IMR-90 (cell line): ENCODE measurements around the gene NACC2. TPM values are rescaled to one million over a fixed set of nuclear protein-coding genes. Genes with fewer than 3 reads are reported as not detected.

Experiments used
- ATAC-seq: fragments of 200-7000 bp; cut with Tn5 transposase; 2 replicates; pipeline ENCODE4 v1.9.1; 2020; ENCODE audit warnings: low read depth, mild to moderate bottlenecking, moderate library complexity
- BruUV-seq: library from RNA; stranded (reverse); fragments of 400-500 nt; replicated peaks from 2 replicates; lab custom pipeline; 2021; lab: Mats Ljungman, UMichigan
- CTCF ChIA-PET: fragments of 300-600 bp; formaldehyde crosslinking; extraction: SDS; loops from one replicate; lab custom pipeline; 2021; ENCODE audit warnings: antibody characterized with exemption; lab: Yijun Ruan, JAX
- POLR2A ChIA-PET: fragments of 300-600 bp; sonication (Branson Sonifier 250); formaldehyde crosslinking; loops from one replicate; lab custom pipeline; 2022; ENCODE audit warnings: antibody characterized with exemption; ENCODE audit not compliant: unreplicated experiment; lab: Charles Lee
- DNase-seq: peaks from one replicate; pipeline ENCODE4 v3.0.0; 2013
- H2AFZ ChIP-seq: replicated peaks from 2 replicates; pipeline ENCODE3; 2013; ENCODE audit warnings: low read length, mild to moderate bottlenecking; ENCODE audit not compliant: poor library complexity
- H2AK5ac ChIP-seq: 2 replicates; pipeline ENCODE4 v1.6.1; 2013; ENCODE audit warnings: low read depth, low read length, inconsistent platforms
- H2AK9ac ChIP-seq: replicated peaks from 2 replicates; pipeline ENCODE3; 2013; ENCODE audit warnings: mild to moderate bottlenecking, low read depth, low read length, moderate library complexity; ENCODE audit not compliant: poor library complexity
- H2BK120ac ChIP-seq: 2 replicates; pipeline ENCODE4 v1.6.1; 2013; ENCODE audit warnings: low read depth, low read length, inconsistent platforms
- H2BK15ac ChIP-seq: 3 replicates; pipeline ENCODE4 v1.6.1; 2013; ENCODE audit warnings: low read depth, low read length, inconsistent platforms
- H2BK20ac ChIP-seq: 2 replicates; pipeline ENCODE4 v1.6.1; 2013; ENCODE audit warnings: low read depth, mild to moderate bottlenecking, inconsistent platforms, low read length, moderate library complexity
- H2BK5ac ChIP-seq: 2 replicates; pipeline ENCODE4 v1.6.1; 2013; ENCODE audit warnings: mild to moderate bottlenecking, low read depth, low read length, inconsistent platforms; ENCODE audit not compliant: poor library complexity, severe bottlenecking
- H3K14ac ChIP-seq: replicated peaks from 2 replicates; pipeline ENCODE4 v1.6.1; 2013; ENCODE audit warnings: low read depth, low read length, inconsistent platforms
- H3K18ac ChIP-seq: 2 replicates; pipeline ENCODE4 v1.6.1; 2013; ENCODE audit warnings: low read depth, low read length, control low read depth
- H3K23ac ChIP-seq: 2 replicates; pipeline ENCODE4 v1.6.1; 2013; ENCODE audit warnings: low read depth, low read length, inconsistent platforms
- H3K27ac ChIP-seq: 2 replicates; pipeline ENCODE4 v1.5.1; 2013; ENCODE audit warnings: mild to moderate bottlenecking, control low read depth, low read length; ENCODE audit not compliant: insufficient read depth
- H3K27me3 ChIP-seq: 2 replicates; pipeline ENCODE4 v1.6.1; 2013; ENCODE audit warnings: low read length; ENCODE audit not compliant: control insufficient read depth, insufficient read depth
- H3K36me3 ChIP-seq: 2 replicates; pipeline ENCODE4 v1.6.1; 2013; ENCODE audit warnings: low read length, mixed read lengths; ENCODE audit not compliant: control insufficient read depth, insufficient read depth
- H3K4ac ChIP-seq: 2 replicates; pipeline ENCODE4 v1.6.1; 2013; ENCODE audit warnings: low read depth, low read length, inconsistent platforms
- H3K4me1 ChIP-seq: 2 replicates; pipeline ENCODE4 v1.6.1; 2013; ENCODE audit warnings: low read length, mixed read lengths; ENCODE audit not compliant: control insufficient read depth, insufficient read depth
- H3K4me2 ChIP-seq: 2 replicates; pipeline ENCODE4 v1.6.1; 2013; ENCODE audit warnings: low read depth, mild to moderate bottlenecking, control low read depth, low read length, moderate library complexity
- H3K4me3 ChIP-seq: 2 replicates; pipeline ENCODE4 v1.5.1; 2013; ENCODE audit warnings: low read depth, mild to moderate bottlenecking, control low read depth, low read length, moderate library complexity; ENCODE audit not compliant: insufficient read depth
- H3K56ac ChIP-seq: 2 replicates; pipeline ENCODE4 v1.6.1; 2013; ENCODE audit warnings: low read length, inconsistent platforms; ENCODE audit not compliant: insufficient read depth; ENCODE audit errors: extremely low read depth
- H3K79me1 ChIP-seq, 2 experiments: 2 replicates each; pipeline ENCODE4 v1.6.1; 2013; ENCODE audit warnings: low read length in 2 of 2, inconsistent platforms in 1 of 2, low read depth in 1 of 2
- H3K9ac ChIP-seq: 2 replicates; pipeline ENCODE4 v1.6.1; 2013; ENCODE audit warnings: low read depth, low read length, control low read depth
- H3K9me1 ChIP-seq: 2 replicates; pipeline ENCODE4 v1.6.1; 2013; ENCODE audit warnings: low read length, inconsistent platforms; ENCODE audit not compliant: insufficient read depth
- H3K9me3 ChIP-seq: 2 replicates; pipeline ENCODE4 v1.6.1; 2013; ENCODE audit warnings: low read length; ENCODE audit not compliant: control insufficient read depth, insufficient read depth
- H4K20me1 ChIP-seq: 2 replicates; pipeline ENCODE4 v1.6.1; 2013; ENCODE audit warnings: low read length, inconsistent platforms; ENCODE audit not compliant: insufficient read depth
- H4K5ac ChIP-seq: 2 replicates; pipeline ENCODE4 v1.6.1; 2013; ENCODE audit warnings: mild to moderate bottlenecking, low read depth, low read length, control low read depth
- H4K8ac ChIP-seq, 2 experiments: 2 replicates each; pipeline ENCODE4 v1.6.1; 2013; ENCODE audit warnings: low read depth in 2 of 2, low read length in 2 of 2, control low read depth in 1 of 2, inconsistent platforms in 1 of 2
- H4K91ac ChIP-seq: 2 replicates; pipeline ENCODE4 v1.6.1; 2013; ENCODE audit warnings: low read depth, low read length, inconsistent platforms; ENCODE audit not compliant: insufficient read depth
- CEBPB ChIP-seq: IDR thresholded peaks from 2 replicates; pipeline ENCODE4 v1.6.1; 2012; ENCODE audit warnings: low read depth, low read length, improper control_type of control experiment
- POLR2A ChIP-seq: IDR thresholded peaks from 2 replicates; pipeline ENCODE4 v1.6.1; 2012; ENCODE audit warnings: mild to moderate bottlenecking, low read depth, low read length
- RCOR1 ChIP-seq: IDR thresholded peaks from 2 replicates; pipeline ENCODE4 v1.6.1; 2012; ENCODE audit warnings: mild to moderate bottlenecking, low read length, improper control_type of control experiment; ENCODE audit not compliant: insufficient replicate concordance
- WGBS, 2 experiments: methylation state at CpG; one replicate each; pipeline versions ENCODE4 v1.1.5 to v1.1.7; 2013; ENCODE audit warnings: missing lambda C conversion rate in 2 of 2; ENCODE audit not compliant: insufficient read length in 1 of 2; ENCODE audit errors: extremely low coverage in 2 of 2; 5-methylcytosine and 5-hydroxymethylcytosine counted together
- dilution Hi-C: fragments of 300-500 bp; cut with HindIII; formaldehyde crosslinking; loops from one replicate; pipeline ENCODE4 v1.14.3; 2018; ENCODE audit warnings: low sequenced_read_pairs; ENCODE audit not compliant: unreplicated experiment
- in situ Hi-C: fragments of 300-500 bp; cut with MboI; formaldehyde crosslinking; loops from 3 replicates; pipeline ENCODE4 v1.14.3; 2019; ENCODE audit warnings: low sequenced_read_pairs, inconsistent platforms, mixed read lengths
- intact Hi-C: fragments of 100-400 bp; cut with micrococcal nuclease; formaldehyde crosslinking; loops from 2 replicates; pipeline ENCODE4 v1.10.0; 2022
- polyA plus RNA-seq, 3 experiments: library from polyadenylated mRNA; depleted of rRNA; stranded (reverse); fragments of >200 nt; gene quantifications; 2 replicates each; pipeline ENCODE4 v1.2.3, GENCODE V29; 2012; ENCODE audit warnings: low replicate concordance in 1 of 3
- total RNA-seq: library from RNA; depleted of rRNA; stranded (reverse); fragments of >200 nt; gene quantifications from 2 replicates; pipeline ENCODE4 v1.2.3, GENCODE V29; 2012
- TF ChIP-seq, protein P1 (sequence below): conservative IDR thresholded peaks from 2 replicates; pipeline ENCODE4 v1.5.1; 2012; ENCODE audit warnings: mild to moderate bottlenecking, low read depth, low read length, improper control_type of control experiment
- TF ChIP-seq, protein P2 (sequence below): fragments of 150-350 bp; IDR thresholded peaks from 2 replicates; pipeline ENCODE4 v1.6.1; 2016; ENCODE audit warnings: low read depth, mild to moderate bottlenecking, low read length, moderate library complexity, borderline replicate concordance

The NACC2 gene
- total and polyA plus RNA-seq, 2 of the 4 experiments (the other 2 are of a cell fraction), result 7.9 to 19.0 TPM

DNA sequence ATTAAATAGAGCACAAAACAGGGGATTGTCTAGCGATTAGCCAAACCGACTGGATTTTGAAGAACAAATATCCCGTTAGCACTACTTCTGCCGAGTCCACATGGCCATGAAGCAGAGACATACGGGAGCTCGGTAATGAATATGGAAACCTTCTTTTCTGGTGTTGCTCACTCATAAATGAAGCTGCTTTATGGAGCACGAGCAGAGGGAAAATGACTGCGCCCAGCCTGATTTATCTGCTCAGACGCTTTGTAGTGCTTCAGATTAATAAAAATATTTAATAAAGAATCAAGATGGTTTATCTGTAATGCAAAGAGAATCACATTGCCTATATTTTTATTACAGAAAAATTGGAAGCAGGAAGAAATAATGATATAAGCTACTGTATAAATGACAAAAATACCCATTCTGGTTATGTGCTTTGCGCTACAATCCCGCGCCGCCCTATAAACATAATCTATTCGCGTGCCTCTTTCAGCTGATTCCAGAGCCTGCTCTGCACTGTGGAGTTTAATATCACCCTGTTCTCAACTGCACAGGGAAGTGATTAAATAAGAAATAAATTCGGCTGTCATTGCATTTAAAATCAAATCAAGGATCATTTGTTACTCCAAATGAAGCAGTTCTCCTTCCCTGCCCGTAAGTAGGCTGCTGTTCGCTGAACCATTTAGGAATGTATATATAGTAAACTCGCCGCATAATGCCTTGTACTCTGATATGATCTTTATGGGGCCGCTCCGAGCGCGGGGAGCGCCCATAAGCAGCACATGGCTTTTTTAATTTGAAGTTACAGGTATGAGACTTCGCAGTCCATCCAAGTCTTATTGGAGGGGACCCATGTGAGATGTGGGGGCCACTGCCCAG lies 111.6 kb downstream of the NACC2 start:
- ATAC-seq (no peak), DNase-seq (no peak)
- Histone ChIP-seq H3K27me3 (peaks cover 22% of the 10 kb centered on the region), H2AFZ (no peak overlapping the region), H3K4me1 (no peaks in the 10 kb centered on the region; the same call in 1 of the 2 replicates), H3K9me3 (no peaks in the 10 kb centered on the region), H3K4me2 (no peak overlapping the region), H3K4me3 (no peak overlapping the region), H3K36me3 (no peaks in the 10 kb centered on the region), H2AK5ac (no peak overlapping the region), H3K18ac (no peak overlapping the region), H3K56ac (no peak overlapping the region), H3K9me1 (no peaks in the 10 kb centered on the region), H4K91ac (no peak overlapping the region), H2BK15ac (no peak overlapping the region), H2AK9ac (no peak overlapping the region), H3K4ac (no peak overlapping the region), H3K14ac (no peak overlapping the region), H2BK120ac (no peak overlapping the region), H3K79me1 (no peaks in the 10 kb centered on the region), H2BK20ac (no peak overlapping the region), H3K9ac (no peak overlapping the region), H4K5ac (no peak overlapping the region), H4K8ac (no peak overlapping the region), H4K20me1 (no peaks in the 10 kb centered on the region), H2BK5ac (no peak overlapping the region), H3K23ac (no peak overlapping the region), H3K27ac (no peak overlapping the region)
- TF ChIP-seq CEBPB (no peak), RCOR1 (no peak), POLR2A (no peak)
- TF ChIP-seq, protein P1, sequence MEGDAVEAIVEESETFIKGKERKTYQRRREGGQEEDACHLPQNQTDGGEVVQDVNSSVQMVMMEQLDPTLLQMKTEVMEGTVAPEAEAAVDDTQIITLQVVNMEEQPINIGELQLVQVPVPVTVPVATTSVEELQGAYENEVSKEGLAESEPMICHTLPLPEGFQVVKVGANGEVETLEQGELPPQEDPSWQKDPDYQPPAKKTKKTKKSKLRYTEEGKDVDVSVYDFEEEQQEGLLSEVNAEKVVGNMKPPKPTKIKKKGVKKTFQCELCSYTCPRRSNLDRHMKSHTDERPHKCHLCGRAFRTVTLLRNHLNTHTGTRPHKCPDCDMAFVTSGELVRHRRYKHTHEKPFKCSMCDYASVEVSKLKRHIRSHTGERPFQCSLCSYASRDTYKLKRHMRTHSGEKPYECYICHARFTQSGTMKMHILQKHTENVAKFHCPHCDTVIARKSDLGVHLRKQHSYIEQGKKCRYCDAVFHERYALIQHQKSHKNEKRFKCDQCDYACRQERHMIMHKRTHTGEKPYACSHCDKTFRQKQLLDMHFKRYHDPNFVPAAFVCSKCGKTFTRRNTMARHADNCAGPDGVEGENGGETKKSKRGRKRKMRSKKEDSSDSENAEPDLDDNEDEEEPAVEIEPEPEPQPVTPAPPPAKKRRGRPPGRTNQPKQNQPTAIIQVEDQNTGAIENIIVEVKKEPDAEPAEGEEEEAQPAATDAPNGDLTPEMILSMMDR, result no peak
- TF ChIP-seq, protein P2, sequence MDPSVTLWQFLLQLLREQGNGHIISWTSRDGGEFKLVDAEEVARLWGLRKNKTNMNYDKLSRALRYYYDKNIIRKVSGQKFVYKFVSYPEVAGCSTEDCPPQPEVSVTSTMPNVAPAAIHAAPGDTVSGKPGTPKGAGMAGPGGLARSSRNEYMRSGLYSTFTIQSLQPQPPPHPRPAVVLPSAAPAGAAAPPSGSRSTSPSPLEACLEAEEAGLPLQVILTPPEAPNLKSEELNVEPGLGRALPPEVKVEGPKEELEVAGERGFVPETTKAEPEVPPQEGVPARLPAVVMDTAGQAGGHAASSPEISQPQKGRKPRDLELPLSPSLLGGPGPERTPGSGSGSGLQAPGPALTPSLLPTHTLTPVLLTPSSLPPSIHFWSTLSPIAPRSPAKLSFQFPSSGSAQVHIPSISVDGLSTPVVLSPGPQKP, result no peak
- in situ Hi-C loops (no loop called here), dilution Hi-C loops (no loop called here), intact Hi-C loops (no loop called here)
- POLR2A ChIA-PET, result no interaction called here
- CTCF ChIA-PET, result interaction anchor here (0.6 to 0.9 kb wide), 2 partner anchors 126 to 137 kb away, joined by 3 read pairs; no protein-coding TSS in a partner anchor
- BruUV-seq, result no TSS peak
- 74% methylated on average over 4 of the region's 26 CpGs; no CpG with 5 or more reads in 1 of the 2 experiments for WGBS, 2 experiments
